ENCODE results near the gene TEX261.

Gene TEX261

DNA sequence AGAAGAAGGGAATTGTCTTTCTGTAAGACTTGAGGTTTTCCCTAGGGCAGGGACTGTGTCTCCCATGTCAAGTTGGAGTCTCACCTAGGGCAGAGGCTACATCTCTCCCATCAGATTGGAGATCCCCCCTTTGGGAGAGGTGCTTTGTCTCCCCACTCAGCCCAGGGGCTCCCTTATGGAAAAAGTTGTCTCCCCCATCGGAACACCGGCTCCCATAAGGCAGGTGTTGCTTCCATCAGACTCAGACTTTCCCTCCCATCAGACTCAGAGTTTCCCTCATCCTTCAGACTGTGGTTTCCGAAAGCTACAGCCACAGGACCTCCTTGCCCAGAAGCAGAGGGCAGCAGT is 10.5 kb downstream of the TEX261 start:
- H3K27ac ChIP-seq = no peak overlapping the region
- H3K4me3 ChIP-seq = no peak overlapping the region

DNA sequence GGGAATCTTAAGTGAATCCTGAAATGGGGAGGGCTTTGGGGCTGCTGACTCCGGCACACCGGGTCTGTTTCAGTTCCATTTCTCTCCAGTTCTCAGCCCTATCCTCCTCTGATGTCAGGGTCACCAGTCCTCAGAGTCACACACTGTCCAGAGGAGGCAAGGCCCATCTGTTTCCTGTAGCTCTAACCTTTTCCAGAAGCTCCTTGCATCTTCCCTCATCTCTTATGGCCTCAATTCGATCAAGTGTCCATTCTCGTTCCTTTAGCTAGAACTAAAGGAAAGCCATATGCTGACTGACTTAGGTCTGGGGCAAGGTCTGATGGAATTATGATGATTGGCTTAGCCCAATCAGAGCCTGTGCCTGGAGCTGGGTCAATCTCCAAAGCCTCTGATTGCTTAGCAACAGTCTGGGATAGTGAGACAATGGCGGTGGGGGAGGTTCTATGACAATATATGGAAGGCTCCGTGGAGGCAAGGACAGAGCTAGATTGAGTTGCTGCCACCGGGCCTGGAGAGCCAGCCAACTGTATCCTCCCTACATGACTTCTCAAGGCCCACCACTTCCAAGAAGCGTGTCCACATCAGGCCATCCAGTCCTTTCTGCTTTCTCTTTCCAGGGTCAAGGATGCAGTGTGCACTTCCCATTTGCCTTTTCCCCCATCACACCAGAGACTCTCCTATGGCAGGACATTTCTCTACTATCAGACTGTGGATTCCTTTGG is 11.0 kb downstream of the TEX261 start:
- H3K27ac ChIP-seq = no peak overlapping the region
- no peak overlapping the region for H3K4me3 ChIP-seq

DNA sequence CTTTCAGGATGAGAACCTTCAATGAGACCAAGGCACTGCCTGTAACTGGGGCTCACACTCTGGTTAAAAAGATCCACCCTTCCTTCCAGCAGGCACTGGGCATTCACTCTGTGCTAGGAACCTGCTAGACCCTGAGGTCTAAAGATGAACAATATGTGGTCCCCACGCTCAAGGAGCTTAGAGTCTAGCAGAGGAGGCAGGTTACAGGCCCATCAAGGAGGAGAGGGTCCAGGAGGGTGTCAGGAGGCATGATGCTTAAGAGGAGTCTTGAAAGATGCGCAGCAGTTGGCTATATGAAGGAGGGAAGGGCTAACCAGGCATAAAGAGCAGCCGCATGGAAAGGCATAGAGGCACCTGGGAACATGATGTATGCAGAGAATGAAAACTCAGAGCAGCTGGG is 11.7 kb downstream of the TEX261 start:
- Histone ChIP-seq H3K4me3 (no peak overlapping the region), H3K27ac (no peak overlapping the region)

DNA sequence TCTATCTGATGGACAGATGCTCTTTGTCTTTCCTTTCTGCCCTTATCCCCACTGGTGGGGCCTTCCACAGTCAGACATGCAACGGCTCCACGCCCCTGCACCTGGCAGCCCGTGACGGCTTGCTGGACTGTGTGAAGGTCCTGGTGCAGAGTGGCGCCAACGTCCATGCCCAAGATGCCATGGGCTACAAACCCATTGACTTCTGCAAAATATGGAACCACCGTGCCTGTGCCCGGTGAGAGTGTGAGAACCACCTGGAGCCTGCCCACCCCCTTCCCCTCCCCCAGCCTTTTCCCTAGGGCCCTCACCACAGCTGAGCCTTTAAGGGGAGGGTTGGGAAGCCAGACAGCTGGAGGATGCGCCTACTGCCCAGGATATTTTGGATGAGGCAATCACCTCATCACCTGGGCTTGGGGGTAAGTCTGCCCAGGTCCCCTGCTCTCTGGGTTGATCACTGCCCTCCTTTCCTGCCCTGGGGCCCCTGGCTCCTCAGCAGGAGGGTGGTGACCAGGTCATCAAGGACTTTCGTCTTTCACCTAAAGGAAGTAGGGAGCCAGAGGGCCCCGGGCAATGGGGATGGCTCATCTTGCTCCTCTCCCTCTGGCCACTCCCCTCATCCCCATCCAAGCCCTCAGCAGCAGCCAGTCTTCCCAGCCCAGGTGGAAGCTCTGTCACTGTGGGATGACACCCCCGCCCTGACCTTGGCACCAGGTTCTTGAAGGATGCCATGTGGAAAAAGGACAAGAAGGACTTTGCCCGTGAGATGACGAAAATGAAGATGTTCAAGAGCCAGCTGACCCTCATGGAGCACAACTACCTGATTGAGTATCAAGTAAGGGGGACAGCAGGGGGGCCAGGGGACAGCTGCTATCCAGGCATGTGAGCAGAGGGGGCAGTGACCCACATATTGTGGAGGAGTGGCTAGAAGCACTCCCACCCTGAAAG is 12.5 kb downstream of the TEX261 start:
- no peak overlapping the region for H3K4me3 ChIP-seq

DNA sequence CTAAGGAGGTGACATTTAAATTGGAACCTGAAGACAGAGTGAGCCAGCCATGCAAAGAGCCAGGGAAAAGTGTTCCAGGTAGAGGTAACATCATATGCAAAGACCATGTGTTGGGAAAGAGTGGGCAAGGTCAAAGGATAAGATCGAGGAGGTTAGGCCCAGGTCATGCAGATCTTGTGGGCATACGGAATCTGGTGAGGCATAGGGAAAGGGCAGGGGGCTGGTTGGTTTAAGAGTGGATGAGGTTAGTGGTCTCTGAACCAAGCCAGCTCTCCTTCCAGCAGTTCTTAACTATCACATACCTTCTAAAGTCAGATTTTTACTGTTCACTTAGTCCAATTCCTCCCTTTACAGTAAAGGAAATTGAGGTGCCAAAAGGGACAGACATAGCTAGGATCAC is 13.3 kb downstream of the TEX261 start:
- H3K4me3 ChIP-seq = no peak overlapping the region
- H3K27ac ChIP-seq = no peak overlapping the region

More for the DNA sequence above, 12.5 kb downstream of the TEX261 start:
- H3K27ac ChIP-seq = no peak overlapping the region

DNA sequence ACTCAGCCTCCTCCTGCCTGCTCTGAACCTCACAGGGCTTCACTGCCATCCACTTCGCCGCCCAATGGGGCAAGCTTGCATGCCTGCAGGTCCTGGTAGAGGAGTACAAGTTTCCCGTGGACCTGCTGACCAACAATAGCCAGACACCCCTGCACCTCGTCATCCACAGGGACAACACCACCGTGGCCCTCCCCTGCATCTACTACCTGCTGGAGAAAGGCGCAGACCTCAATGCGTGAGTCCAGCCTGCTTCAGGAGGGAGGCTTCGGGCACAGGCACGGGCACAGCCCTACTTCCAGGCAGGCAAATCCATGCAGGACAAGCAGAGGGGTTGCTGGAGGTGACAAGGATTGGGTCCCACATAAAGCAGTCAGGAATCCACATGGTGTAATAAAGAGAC is 15.0 kb downstream of the TEX261 start:
- Histone ChIP-seq H3K27ac (no peak overlapping the region), H3K4me3 (no peak overlapping the region)

DNA sequence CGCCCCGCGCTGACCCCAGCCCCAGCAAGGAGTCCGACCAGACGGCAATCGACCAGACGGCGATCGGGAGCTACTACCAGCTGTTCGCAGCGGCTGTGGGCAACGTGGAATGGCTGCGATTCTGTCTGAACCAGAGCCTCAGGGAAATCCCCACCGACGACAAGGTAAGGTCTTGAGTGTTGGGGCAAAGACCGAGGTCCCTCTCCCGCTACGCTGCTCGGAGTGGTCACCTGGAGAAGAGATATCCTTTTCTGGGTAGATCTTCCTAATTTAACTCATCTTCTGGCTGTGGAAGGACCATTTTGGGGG is 15.5 kb downstream of the TEX261 start:
- Histone ChIP-seq H3K27ac (peak overlapping the region in 14 of 21 experiments; percentile 9 to 86 (median 68)), H3K4me3 (peak overlapping the region; percentile 38 to 52 (median 43))

DNA sequence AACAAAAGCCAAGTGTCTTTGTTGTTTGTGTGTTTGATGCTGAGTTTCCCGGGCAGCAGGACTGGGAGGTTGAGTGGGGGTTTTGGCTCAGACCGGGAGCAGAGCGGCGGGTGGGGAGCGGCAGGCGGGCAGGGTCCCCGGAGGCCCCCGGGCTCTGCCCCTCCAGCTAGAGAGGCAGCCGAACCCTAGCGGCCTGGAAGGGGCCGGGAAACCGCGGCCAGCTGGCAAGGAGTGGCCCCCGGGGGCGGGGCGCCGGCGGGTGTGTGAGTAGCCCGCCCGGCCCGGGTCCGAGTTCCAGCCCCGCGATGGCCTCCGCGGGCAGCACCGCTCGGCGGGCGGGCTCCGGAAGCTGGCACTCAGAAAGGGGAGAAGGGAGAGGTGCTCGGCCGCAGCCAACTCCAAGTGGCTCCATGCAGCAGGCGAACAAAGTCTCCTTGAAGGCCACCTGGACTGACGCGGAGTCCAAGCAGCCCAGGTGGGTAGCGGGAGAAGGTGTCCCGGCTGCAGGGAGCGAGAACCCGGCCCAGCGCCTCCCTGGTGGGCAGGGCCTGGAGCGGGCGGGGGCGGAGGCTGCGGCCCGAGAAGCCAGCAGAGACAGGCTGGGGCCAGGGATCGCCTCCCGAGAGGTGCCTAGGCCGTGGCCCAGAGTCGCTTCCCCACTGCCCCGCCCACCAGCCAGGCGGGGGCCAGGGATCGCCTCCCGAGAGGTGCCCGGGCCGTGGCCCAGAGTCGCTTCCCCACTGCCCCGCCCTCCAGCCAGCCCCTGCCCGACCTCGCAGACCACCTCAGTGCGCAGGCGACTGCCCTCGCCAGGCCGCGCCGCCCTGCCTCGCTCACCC is 16.1 kb downstream of the TEX261 start, which contains the start of gene ANKRD53:
Gene ANKRD53, plus strand, starts transcription at position 290 of the 839 bp plus-strand sequence. Its CDS starts 16 bp downstream, at position 306.
- Histone ChIP-seq H3K27ac (peak within 1 kb of the TSS in 19 of 21 experiments; percentile 38 to 86 (median 71)), H3K4me3 (peak within 1 kb of the TSS; percentile 39 to 52 (median 46))

DNA sequence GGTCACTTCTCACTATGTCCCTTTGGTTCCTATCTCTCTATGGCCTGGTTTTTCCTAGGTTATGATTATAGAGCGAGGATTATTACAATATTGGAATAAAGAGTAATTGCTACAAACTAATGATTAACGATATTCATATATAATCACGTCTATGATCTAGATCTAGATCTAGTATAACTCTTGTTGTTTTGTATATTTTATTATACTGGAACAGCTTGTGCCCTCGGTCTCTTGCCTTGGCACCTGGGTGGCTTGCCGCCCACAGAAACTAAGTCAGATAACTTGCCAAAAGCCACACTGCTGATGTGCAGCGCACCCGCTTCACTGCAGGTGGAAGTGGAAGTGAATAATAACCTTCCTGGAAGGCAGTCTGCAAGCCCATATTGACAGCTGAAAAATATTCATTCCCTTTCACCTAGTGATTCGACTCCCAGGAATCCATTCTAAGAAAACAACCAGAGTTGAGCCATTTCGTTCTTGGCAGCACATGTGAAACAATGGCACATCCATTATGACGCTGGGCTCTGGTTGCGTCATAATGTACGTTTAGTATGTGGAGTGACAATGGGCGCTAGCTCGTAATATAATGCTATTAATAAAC is 17.0 kb downstream of the TEX261 start:
- peak overlapping the region in 19 of 21 experiments; percentile 38 to 86 (median 72) for H3K27ac ChIP-seq
- peak overlapping the region; percentile 35 to 52 (median 46) for H3K4me3 ChIP-seq

DNA sequence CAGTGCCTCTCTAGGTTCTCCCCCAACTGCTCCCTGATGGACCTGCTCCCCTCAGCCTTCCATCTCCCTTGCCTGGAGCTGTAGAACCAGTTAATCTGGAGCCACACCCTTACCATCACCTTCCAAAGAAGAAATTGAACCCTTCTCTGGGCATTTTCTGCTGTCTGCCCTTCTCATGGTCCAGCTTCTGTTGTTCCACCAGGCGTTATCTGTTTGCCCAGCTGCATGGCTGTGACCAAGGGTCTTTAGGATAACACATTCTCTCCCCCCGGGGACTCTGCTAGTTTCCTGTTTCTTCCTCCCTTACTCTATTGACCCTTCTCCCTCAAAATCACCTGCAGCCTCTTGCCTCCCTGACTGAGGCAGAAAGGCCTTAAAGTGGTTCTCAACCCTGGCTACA is 19.4 kb downstream of the TEX261 start:
- H3K4me3 ChIP-seq = no peak overlapping the region
- H3K27ac ChIP-seq = no peak overlapping the region

DNA sequence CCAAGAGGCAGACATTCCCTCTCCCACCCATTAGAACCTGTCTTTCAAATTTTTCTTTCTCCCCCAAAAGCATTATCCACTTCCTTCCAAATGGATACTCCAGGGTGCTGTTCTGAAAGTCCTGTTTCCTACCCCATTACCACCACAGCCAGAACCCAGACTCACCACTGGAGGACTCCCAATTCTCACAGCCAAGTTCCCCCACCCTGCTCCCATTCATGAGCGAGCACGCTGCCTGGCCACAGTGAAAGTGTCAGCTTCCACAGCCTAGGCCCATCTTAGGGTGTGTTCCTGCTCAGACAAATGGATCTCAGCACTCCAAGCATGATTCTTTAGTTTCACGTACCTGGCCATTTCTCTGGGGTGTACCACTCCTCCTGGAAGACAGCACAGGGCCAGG is 20.1 kb downstream of the TEX261 start:
- no peak overlapping the region for H3K4me3 ChIP-seq
- H3K27ac ChIP-seq = no peak overlapping the region

DNA sequence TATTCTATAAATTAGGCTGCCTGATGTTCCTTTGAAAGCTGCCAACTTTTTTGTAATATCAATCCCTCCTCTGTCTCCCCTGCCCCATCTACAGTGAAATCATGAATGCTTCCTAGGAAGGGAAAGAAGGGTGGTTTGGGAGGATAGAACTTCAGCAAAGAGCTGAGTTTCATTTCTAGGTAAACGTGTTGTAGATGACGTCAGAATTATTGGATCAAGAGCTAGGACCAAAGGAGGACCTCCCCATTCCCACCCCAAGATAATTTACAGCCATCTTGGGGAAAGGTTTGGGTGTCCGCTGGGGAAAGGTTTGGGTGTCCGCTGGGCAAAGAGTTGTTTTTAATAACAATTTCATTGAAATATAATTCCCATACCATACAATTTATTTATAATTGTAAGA is 27.5 kb downstream of the TEX261 start:
- Histone ChIP-seq H3K4me3 (no peak overlapping the region), H3K27ac (no peak overlapping the region)

DNA sequence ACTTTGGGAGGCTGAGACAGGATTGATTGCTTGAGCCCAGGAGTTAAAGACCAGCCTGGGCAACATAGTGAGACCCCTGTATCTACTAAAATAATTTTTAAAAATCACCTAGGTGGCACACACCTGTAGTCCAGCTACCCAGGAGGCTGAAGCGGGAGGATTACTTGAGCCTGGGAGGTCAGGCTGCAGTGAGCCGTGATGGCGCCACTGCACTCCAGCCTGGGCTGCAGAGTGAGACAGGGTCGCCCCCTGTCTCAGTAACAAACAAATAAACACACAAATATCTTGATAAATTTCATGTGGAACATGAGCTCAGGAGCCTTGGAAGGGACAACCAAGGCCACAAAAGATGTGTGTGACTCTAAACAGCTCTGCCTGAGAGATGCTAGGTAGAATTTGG is 28.0 kb downstream of the TEX261 start:
- no peak overlapping the region for H3K27ac ChIP-seq

DNA sequence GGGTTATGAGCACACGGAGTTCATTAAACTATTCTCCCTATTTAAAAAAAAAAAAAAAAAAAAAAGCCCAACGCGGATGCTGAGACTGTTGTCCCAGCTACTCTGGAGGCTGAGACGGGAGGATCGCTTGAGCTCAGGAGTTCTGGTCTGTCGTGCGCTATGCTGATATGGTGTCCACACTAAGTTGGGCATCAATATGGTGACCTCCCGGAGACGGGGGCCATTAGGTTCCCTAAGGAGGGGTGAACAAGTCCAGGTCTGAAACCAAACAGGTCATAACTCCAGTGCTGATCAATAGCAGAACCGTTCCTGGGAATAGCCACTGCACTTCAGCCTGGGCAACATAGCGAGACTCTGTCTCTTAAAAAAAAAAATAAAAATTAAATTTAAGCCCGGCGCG is 29.2 kb downstream of the TEX261 start:
- H3K4me3 ChIP-seq = peak overlapping the region in 5 of 7 experiments; percentile 30 to 45 (median 37)
- H3K27ac ChIP-seq = no peak overlapping the region

More for the DNA sequence above, 28.0 kb downstream of the TEX261 start:
- no peak overlapping the region for H3K4me3 ChIP-seq

DNA sequence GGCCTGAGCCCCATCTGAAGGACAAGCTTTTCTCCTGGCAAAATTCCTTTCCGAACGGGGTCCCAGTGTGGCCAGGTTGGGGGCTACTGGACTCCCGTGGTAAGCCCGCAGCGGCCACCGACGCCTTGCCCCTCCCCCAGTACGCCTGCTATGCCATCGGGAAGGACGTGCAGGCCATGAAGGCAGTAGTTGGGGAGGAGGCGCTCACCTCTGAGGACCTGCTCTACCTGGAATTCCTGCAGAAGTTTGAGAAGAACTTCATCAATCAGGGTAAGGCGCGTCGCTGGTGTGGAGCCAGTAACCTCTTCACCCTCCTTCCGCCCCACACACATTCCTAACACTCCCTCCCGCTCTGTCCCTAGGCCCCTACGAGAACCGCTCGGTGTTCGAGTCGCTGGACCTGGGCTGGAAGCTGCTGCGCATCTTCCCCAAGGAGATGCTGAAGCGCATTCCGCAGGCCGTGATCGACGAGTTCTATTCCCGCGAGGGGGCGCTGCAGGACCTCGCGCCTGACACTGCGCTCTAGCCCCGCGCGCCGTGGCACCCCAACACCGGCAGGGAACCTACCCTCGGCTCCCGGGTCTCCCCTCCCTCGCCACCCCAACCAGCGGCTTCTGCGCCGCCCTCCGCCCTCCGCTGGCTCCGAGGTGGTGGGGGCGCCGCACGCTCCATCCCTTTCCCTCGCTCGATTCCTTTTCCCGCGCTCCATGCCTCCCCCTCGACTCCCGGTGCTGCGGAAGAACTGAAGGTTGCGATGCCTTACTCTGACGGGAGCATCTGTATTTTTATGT is 29.9 kb downstream of the TEX261 start:
- Histone ChIP-seq H3K4me3 (peak overlapping the region; percentile 16 to 45 (median 30)), H3K27ac (no peak overlapping the region)

DNA sequence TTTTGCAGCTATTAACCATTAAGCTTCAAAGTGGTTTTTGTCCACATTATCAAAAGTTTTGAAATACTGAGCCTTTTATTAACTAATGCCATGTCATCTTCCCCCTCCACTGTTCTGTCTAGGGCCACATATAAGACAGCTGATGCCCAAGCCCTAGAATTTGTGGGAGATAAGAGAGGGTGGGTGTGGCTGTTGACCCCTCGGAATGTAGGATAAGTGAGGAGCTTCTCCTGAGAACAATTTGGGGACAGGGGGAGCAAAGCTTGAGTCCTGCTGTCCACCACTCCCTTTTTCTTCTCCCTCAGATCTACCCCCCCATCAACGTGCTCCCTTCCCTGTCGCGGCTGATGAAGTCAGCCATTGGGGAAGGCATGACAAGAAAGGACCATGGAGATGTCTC is 30.5 kb downstream of the TEX261 start:
- no peak overlapping the region for H3K4me3 ChIP-seq
- H3K27ac ChIP-seq = no peak overlapping the region

DNA sequence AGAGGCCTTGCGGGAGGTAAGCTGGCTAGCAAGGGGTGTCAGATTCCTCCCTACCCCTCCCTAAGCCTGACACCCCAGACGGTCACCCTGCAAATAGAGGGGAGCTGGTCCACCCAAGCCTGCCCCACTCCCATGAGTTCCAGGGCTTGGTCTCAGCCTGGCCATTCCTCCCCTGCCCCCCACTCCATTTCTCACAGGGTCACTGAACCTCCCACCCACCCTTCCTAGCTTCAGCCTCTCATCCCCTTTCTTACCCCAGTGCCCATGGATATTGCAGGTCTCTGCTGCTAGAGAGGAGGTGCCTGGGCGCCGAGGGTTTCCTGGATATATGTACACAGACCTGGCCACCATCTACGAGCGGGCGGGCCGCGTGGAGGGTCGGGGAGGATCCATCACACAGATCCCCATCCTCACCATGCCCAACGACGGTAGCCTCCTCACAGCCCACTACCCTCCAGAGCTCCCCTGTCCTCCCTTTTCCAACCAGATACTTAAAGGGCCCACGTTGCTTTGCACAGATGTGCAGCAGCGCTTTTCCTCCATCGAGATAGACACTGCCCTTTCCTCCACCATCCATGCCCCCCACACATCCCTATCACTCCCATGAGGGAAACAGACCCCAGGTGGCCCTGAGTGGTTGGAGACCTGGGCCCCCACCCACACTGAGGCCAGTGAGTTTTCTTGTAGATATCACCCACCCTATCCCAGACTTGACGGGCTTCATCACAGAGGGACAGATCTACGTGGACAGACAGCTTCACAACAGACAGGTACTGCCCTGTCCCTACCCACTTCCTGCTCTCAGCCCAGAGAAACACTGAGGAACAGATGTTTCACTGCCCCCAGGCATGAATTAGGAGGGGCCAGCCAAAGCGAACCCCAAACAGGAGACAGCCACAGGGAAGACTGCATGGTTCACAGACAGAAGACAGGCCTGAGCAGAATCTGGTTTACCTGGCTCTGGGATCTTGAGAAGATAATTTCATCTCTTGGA is 31.5 kb downstream of the TEX261 start:
- H3K27ac ChIP-seq = no peak overlapping the region
- no peak overlapping the region for H3K4me3 ChIP-seq
